22Rv1 (cell line): Measurements from ENCODE around the gene GABRG3.
A peak's percentile ranks its signal among the peaks of the same experiment; 100 is the strongest.

ENCODE experiments used
- H3K27ac ChIP-seq: fragments of 450-650 bp; 2 replicates; pipeline ENCODE4 v1.5.1; 2017
- CTCF ChIP-seq: fragments of 450-650 bp; IDR thresholded peaks from 2 replicates; pipeline ENCODE4 v1.5.1; 2017; ENCODE audit warnings: mild to moderate bottlenecking
- ZFX ChIP-seq: fragments of 450-650 bp; IDR thresholded peaks from 2 replicates; pipeline ENCODE4 v1.6.1; 2017; ENCODE audit warnings: antibody characterized with exemption, borderline replicate concordance

The GABRG3 gene

GRCh38 chr15:27235681-27236080, 264.7 kb downstream of the GABRG3 start:
- TF ChIP-seq CTCF = no peak
- TF ChIP-seq ZFX = no peak
- no peak overlapping the region for H3K27ac ChIP-seq

GRCh38 chr15:27237319-27237939, 266.4 kb downstream of the GABRG3 start:
- TF ChIP-seq CTCF (no peak), ZFX (no peak)
- H3K27ac ChIP-seq = no peak overlapping the region

- TF ChIP-seq CTCF (peak; percentile 63), ZFX (no peak)
Observed at GRCh38 chr15:27238209-27238608, 267.2 kb downstream of the GABRG3 start.

GRCh38 chr15:27238707-27239423, 267.9 kb downstream of the GABRG3 start:
- no peak for TF ChIP-seq CTCF
- TF ChIP-seq ZFX = no peak
- H3K27ac ChIP-seq = no peak overlapping the region

More at GRCh38 chr15:27238209-27238608, 267.2 kb downstream of the GABRG3 start:
- no peak overlapping the region for H3K27ac ChIP-seq

- TF ChIP-seq CTCF = no peak
- TF ChIP-seq ZFX = no peak
- H3K27ac ChIP-seq = no peak overlapping the region
Observed at GRCh38 chr15:27241943-27242342, 271.0 kb downstream of the GABRG3 start.

- no peak for TF ChIP-seq CTCF
- no peak for TF ChIP-seq ZFX
- H3K27ac ChIP-seq = no peak overlapping the region
Observed at GRCh38 chr15:27244047-27244446, 273.1 kb downstream of the GABRG3 start.

GRCh38 chr15:27248251-27248650, 277.3 kb downstream of the GABRG3 start:
- TF ChIP-seq ZFX (no peak), CTCF (no peak)
- no peak overlapping the region for H3K27ac ChIP-seq
